IMR-90 (cell line): ENCODE data around the gene KIFAP3. TPM values are rescaled to one million over a fixed set of nuclear protein-coding genes. Genes with fewer than 3 reads are reported as not detected.

Source experiments
- ATAC-seq: fragments of 200-7000 bp; cut with Tn5 transposase; 2 replicates; pipeline ENCODE4 v1.9.1; 2020; ENCODE audit warnings: low read depth, mild to moderate bottlenecking, moderate library complexity
- BruUV-seq: library from RNA; stranded (reverse); fragments of 400-500 nt; replicated peaks from 2 replicates; lab custom pipeline; 2021; lab: Mats Ljungman, UMichigan
- CTCF ChIA-PET: fragments of 300-600 bp; formaldehyde crosslinking; extraction: SDS; loops from one replicate; lab custom pipeline; 2021; ENCODE audit warnings: antibody characterized with exemption; lab: Yijun Ruan, JAX
- POLR2A ChIA-PET: fragments of 300-600 bp; sonication (Branson Sonifier 250); formaldehyde crosslinking; loops from one replicate; lab custom pipeline; 2022; ENCODE audit warnings: antibody characterized with exemption; ENCODE audit not compliant: unreplicated experiment; lab: Charles Lee
- DNase-seq: peaks from one replicate; pipeline ENCODE4 v3.0.0; 2013
- H2AFZ ChIP-seq: replicated peaks from 2 replicates; pipeline ENCODE3; 2013; ENCODE audit warnings: low read length, mild to moderate bottlenecking; ENCODE audit not compliant: poor library complexity
- H2AK5ac ChIP-seq: 2 replicates; pipeline ENCODE4 v1.6.1; 2013; ENCODE audit warnings: low read depth, low read length, inconsistent platforms
- H2AK9ac ChIP-seq: replicated peaks from 2 replicates; pipeline ENCODE3; 2013; ENCODE audit warnings: mild to moderate bottlenecking, low read depth, low read length, moderate library complexity; ENCODE audit not compliant: poor library complexity
- H2BK120ac ChIP-seq: 2 replicates; pipeline ENCODE4 v1.6.1; 2013; ENCODE audit warnings: low read depth, low read length, inconsistent platforms
- H2BK15ac ChIP-seq: 3 replicates; pipeline ENCODE4 v1.6.1; 2013; ENCODE audit warnings: low read depth, low read length, inconsistent platforms
- H2BK20ac ChIP-seq: 2 replicates; pipeline ENCODE4 v1.6.1; 2013; ENCODE audit warnings: low read depth, mild to moderate bottlenecking, inconsistent platforms, low read length, moderate library complexity
- H2BK5ac ChIP-seq: 2 replicates; pipeline ENCODE4 v1.6.1; 2013; ENCODE audit warnings: mild to moderate bottlenecking, low read depth, low read length, inconsistent platforms; ENCODE audit not compliant: poor library complexity, severe bottlenecking
- H3K14ac ChIP-seq: replicated peaks from 2 replicates; pipeline ENCODE4 v1.6.1; 2013; ENCODE audit warnings: low read depth, low read length, inconsistent platforms
- H3K18ac ChIP-seq: 2 replicates; pipeline ENCODE4 v1.6.1; 2013; ENCODE audit warnings: low read depth, low read length, control low read depth
- H3K23ac ChIP-seq: 2 replicates; pipeline ENCODE4 v1.6.1; 2013; ENCODE audit warnings: low read depth, low read length, inconsistent platforms
- H3K27ac ChIP-seq: 2 replicates; pipeline ENCODE4 v1.5.1; 2013; ENCODE audit warnings: mild to moderate bottlenecking, control low read depth, low read length; ENCODE audit not compliant: insufficient read depth
- H3K27me3 ChIP-seq: 2 replicates; pipeline ENCODE4 v1.6.1; 2013; ENCODE audit warnings: low read length; ENCODE audit not compliant: control insufficient read depth, insufficient read depth
- H3K36me3 ChIP-seq: 2 replicates; pipeline ENCODE4 v1.6.1; 2013; ENCODE audit warnings: low read length, mixed read lengths; ENCODE audit not compliant: control insufficient read depth, insufficient read depth
- H3K4ac ChIP-seq: 2 replicates; pipeline ENCODE4 v1.6.1; 2013; ENCODE audit warnings: low read depth, low read length, inconsistent platforms
- H3K4me1 ChIP-seq: 2 replicates; pipeline ENCODE4 v1.6.1; 2013; ENCODE audit warnings: low read length, mixed read lengths; ENCODE audit not compliant: control insufficient read depth, insufficient read depth
- H3K4me2 ChIP-seq: 2 replicates; pipeline ENCODE4 v1.6.1; 2013; ENCODE audit warnings: low read depth, mild to moderate bottlenecking, control low read depth, low read length, moderate library complexity
- H3K4me3 ChIP-seq: 2 replicates; pipeline ENCODE4 v1.5.1; 2013; ENCODE audit warnings: low read depth, mild to moderate bottlenecking, control low read depth, low read length, moderate library complexity; ENCODE audit not compliant: insufficient read depth
- H3K56ac ChIP-seq: 2 replicates; pipeline ENCODE4 v1.6.1; 2013; ENCODE audit warnings: low read length, inconsistent platforms; ENCODE audit not compliant: insufficient read depth; ENCODE audit errors: extremely low read depth
- H3K79me1 ChIP-seq, 2 experiments: 2 replicates each; pipeline ENCODE4 v1.6.1; 2013; ENCODE audit warnings: low read length in 2 of 2, inconsistent platforms in 1 of 2, low read depth in 1 of 2
- H3K9ac ChIP-seq: 2 replicates; pipeline ENCODE4 v1.6.1; 2013; ENCODE audit warnings: low read depth, low read length, control low read depth
- H3K9me1 ChIP-seq: 2 replicates; pipeline ENCODE4 v1.6.1; 2013; ENCODE audit warnings: low read length, inconsistent platforms; ENCODE audit not compliant: insufficient read depth
- H3K9me3 ChIP-seq: 2 replicates; pipeline ENCODE4 v1.6.1; 2013; ENCODE audit warnings: low read length; ENCODE audit not compliant: control insufficient read depth, insufficient read depth
- H4K20me1 ChIP-seq: 2 replicates; pipeline ENCODE4 v1.6.1; 2013; ENCODE audit warnings: low read length, inconsistent platforms; ENCODE audit not compliant: insufficient read depth
- H4K5ac ChIP-seq: 2 replicates; pipeline ENCODE4 v1.6.1; 2013; ENCODE audit warnings: mild to moderate bottlenecking, low read depth, low read length, control low read depth
- H4K8ac ChIP-seq, 2 experiments: 2 replicates each; pipeline ENCODE4 v1.6.1; 2013; ENCODE audit warnings: low read depth in 2 of 2, low read length in 2 of 2, control low read depth in 1 of 2, inconsistent platforms in 1 of 2
- H4K91ac ChIP-seq: 2 replicates; pipeline ENCODE4 v1.6.1; 2013; ENCODE audit warnings: low read depth, low read length, inconsistent platforms; ENCODE audit not compliant: insufficient read depth
- BHLHE40 ChIP-seq: fragments of 150-350 bp; IDR thresholded peaks from 2 replicates; pipeline ENCODE4 v1.6.1; 2016; ENCODE audit warnings: mild to moderate bottlenecking, low read depth, low read length
- MAZ ChIP-seq: IDR thresholded peaks from 2 replicates; pipeline ENCODE4 v1.6.1; 2012; ENCODE audit warnings: low read depth, mild to moderate bottlenecking, low read length, improper control_type of control experiment, moderate library complexity, borderline replicate concordance
- NFE2L2 ChIP-seq: fragments of 150-350 bp; IDR thresholded peaks from 2 replicates; pipeline ENCODE4 v1.6.1; 2016; ENCODE audit warnings: low read depth, mild to moderate bottlenecking, low read length
- POLR2A ChIP-seq: IDR thresholded peaks from 2 replicates; pipeline ENCODE4 v1.6.1; 2012; ENCODE audit warnings: mild to moderate bottlenecking, low read depth, low read length
- RAD21 ChIP-seq: IDR thresholded peaks from 2 replicates; pipeline ENCODE4 v1.6.1; 2012; ENCODE audit warnings: low read length, improper control_type of control experiment
- RFX5 ChIP-seq: IDR thresholded peaks from 2 replicates; pipeline ENCODE4 v1.8.0; 2012; ENCODE audit warnings: low read depth, mild to moderate bottlenecking, low read length, moderate library complexity
- SMC3 ChIP-seq: fragments of 150-350 bp; IDR thresholded peaks from 2 replicates; pipeline ENCODE4 v1.6.1; 2016; ENCODE audit warnings: low read depth, mild to moderate bottlenecking, antibody characterized with exemption, low read length, moderate library complexity
- USF2 ChIP-seq: fragments of 150-350 bp; IDR thresholded peaks from 2 replicates; pipeline ENCODE4 v1.6.1; 2017; ENCODE audit warnings: mild to moderate bottlenecking, antibody characterized with exemption, low read length, low read depth
- WGBS, 2 experiments: methylation state at CpG; one replicate each; pipeline versions ENCODE4 v1.1.5 to v1.1.7; 2013; ENCODE audit warnings: missing lambda C conversion rate in 2 of 2; ENCODE audit not compliant: insufficient read length in 1 of 2; ENCODE audit errors: extremely low coverage in 2 of 2; 5-methylcytosine and 5-hydroxymethylcytosine counted together
- dilution Hi-C: fragments of 300-500 bp; cut with HindIII; formaldehyde crosslinking; loops from one replicate; pipeline ENCODE4 v1.14.3; 2018; ENCODE audit warnings: low sequenced_read_pairs; ENCODE audit not compliant: unreplicated experiment
- in situ Hi-C: fragments of 300-500 bp; cut with MboI; formaldehyde crosslinking; loops from 3 replicates; pipeline ENCODE4 v1.14.3; 2019; ENCODE audit warnings: low sequenced_read_pairs, inconsistent platforms, mixed read lengths
- intact Hi-C: fragments of 100-400 bp; cut with micrococcal nuclease; formaldehyde crosslinking; loops from 2 replicates; pipeline ENCODE4 v1.10.0; 2022
- polyA plus RNA-seq, 3 experiments: library from polyadenylated mRNA; depleted of rRNA; stranded (reverse); fragments of >200 nt; gene quantifications; 2 replicates each; pipeline ENCODE4 v1.2.3, GENCODE V29; 2012; ENCODE audit warnings: low replicate concordance in 1 of 3
- total RNA-seq: library from RNA; depleted of rRNA; stranded (reverse); fragments of >200 nt; gene quantifications from 2 replicates; pipeline ENCODE4 v1.2.3, GENCODE V29; 2012

The KIFAP3 gene
- total and polyA plus RNA-seq, 2 of the 4 experiments (the other 2 are of a cell fraction), result 10.5 to 10.9 TPM

DNA sequence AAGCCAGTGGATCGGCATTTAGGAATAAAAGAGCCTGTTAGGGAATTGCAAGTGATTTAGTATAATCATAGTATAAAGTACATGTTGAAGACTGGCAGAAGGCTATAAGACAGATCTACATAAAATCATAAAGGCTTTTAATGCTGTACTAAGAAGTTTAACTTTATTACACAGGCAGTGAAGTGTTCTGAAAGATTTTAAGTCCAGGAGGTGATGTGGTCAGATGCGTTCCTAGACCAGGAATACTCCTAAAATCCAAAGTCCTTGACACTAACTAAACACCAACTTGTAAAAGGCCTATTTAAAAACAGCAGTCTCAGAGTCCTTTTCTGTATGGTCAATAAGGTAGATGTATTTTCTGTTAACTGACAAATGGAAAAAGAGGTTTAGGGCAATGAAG is 57.0 kb downstream of the KIFAP3 start:
- H4K91ac ChIP-seq, result no peak overlapping the region
- H3K27me3 ChIP-seq, result no peaks in the 10 kb centered on the region
- no peak overlapping the region for H2BK5ac ChIP-seq
- ATAC-seq, result no peak
- H3K9me1 ChIP-seq, result no peaks in the 10 kb centered on the region
- intact Hi-C loops (no loop called here), in situ Hi-C loops (no loop called here), dilution Hi-C loops (no loop called here)
- no peak overlapping the region for H3K27ac ChIP-seq
- BruUV-seq, result no TSS peak
- H3K36me3 ChIP-seq, result no peaks in the 10 kb centered on the region
- no peak overlapping the region for H3K18ac ChIP-seq
- no peak overlapping the region for H2AK5ac ChIP-seq
- no CpG with 5 or more reads among the region's 2 CpGs for whole genome bisulfite sequencing, 2 experiments
- H2BK20ac ChIP-seq, result no peak overlapping the region
- no peak overlapping the region for H3K14ac ChIP-seq
- H3K23ac ChIP-seq, result no peak overlapping the region
- POLR2A ChIA-PET, result no interaction called here
- H2BK15ac ChIP-seq, result no peak overlapping the region
- no peaks in the 10 kb centered on the region for H3K9me3 ChIP-seq
- no peak for TF ChIP-seq MAZ
- no peak for TF ChIP-seq RFX5
- no peak for TF ChIP-seq RAD21
- no peak for TF ChIP-seq BHLHE40
- TF ChIP-seq SMC3, result no peak
- no peak for TF ChIP-seq POLR2A
- no peak for TF ChIP-seq NFE2L2
- no peak for TF ChIP-seq USF2
- CTCF ChIA-PET, result no interaction called here
- H3K4me2 ChIP-seq, result no peak overlapping the region
- no peak overlapping the region for H3K4me3 ChIP-seq
- H3K9ac ChIP-seq, result no peak overlapping the region
- no peaks in the 10 kb centered on the region for H3K79me1 ChIP-seq
- H4K20me1 ChIP-seq, result no peaks in the 10 kb centered on the region
- H2AK9ac ChIP-seq, result no peak overlapping the region
- H3K4me1 ChIP-seq, result no peaks in the 10 kb centered on the region
- no peak for DNase-seq
- H4K8ac ChIP-seq, result no peak overlapping the region
- no peak overlapping the region for H4K5ac ChIP-seq
- no peak overlapping the region for H2AFZ ChIP-seq
- no peak overlapping the region for H3K56ac ChIP-seq
- H2BK120ac ChIP-seq, result no peak overlapping the region
- no peak overlapping the region for H3K4ac ChIP-seq
